B cell (primary cell): ENCODE measurements around the gene RPIA. TPM values are rescaled to one million over a fixed set of nuclear protein-coding genes. Genes with fewer than 3 reads are reported as not detected.

Source experiments
- ATAC-seq: fragments of 200-7000 bp; cut with Tn5 transposase; one replicate; pipeline ENCODE4 v1.10.0; 2021; ENCODE audit warnings: low read depth, mild to moderate bottlenecking, moderate number of reproducible peaks, moderate library complexity
- CTCF ChIA-PET: fragments of 350-600 bp; sonication (Branson Sonifier 250); formaldehyde crosslinking; loops from one replicate; lab custom pipeline; 2021; ENCODE audit warnings: antibody characterized with exemption, inconsistent platforms; lab: Charles Lee
- POLR2A ChIA-PET: fragments of 350-600 bp; sonication (Branson Sonifier 250); formaldehyde crosslinking; loops from one replicate; lab custom pipeline; 2021; ENCODE audit warnings: antibody characterized with exemption; lab: Charles Lee
- DNase-seq: peaks from one replicate; pipeline ENCODE4 v3.0.0; 2013
- H2AFZ ChIP-seq: 2 replicates; pipeline ENCODE4 v1.6.1; 2012; ENCODE audit warnings: mild to moderate bottlenecking, low read depth, low read length; ENCODE audit not compliant: insufficient read depth, poor library complexity, severe bottlenecking
- H3K27ac ChIP-seq, 2 donors: 1 replicate in 1 of 2; 2 replicates in 1 of 2; pipeline ENCODE4 v1.5.1; 2012 to 2013; ENCODE audit warnings: low read length in 2 of 2, mild to moderate bottlenecking in 2 of 2, moderate library complexity in 1 of 2
- H3K27me3 ChIP-seq, 4 experiments: fragments of 200-600 bp in 1 of 4; sonication (generic) in 1 of 4; replicated peaks in 1 of 4; 1 replicate in 2 of 4; 2 replicates in 2 of 4; pipeline versions ENCODE4 v1.6.1 to v1.7.0; 2013 to 2016; ENCODE audit warnings: low read length in 3 of 4, mild to moderate bottlenecking in 2 of 4, mixed read lengths in 1 of 4, moderate library complexity in 1 of 4; ENCODE audit not compliant: insufficient read depth in 4 of 4, control insufficient read depth in 3 of 4; ENCODE audit errors: control extremely low read depth in 1 of 4
- H3K36me3 ChIP-seq, 2 experiments: replicated peaks in 1 of 2; 1 replicate in 1 of 2; 2 replicates in 1 of 2; pipeline versions ENCODE4 v1.6.1 to v1.7.1; 2013; ENCODE audit warnings: low read length in 1 of 2; ENCODE audit not compliant: insufficient read depth in 2 of 2, control insufficient read depth in 1 of 2; ENCODE audit errors: control extremely low read depth in 1 of 2, extremely low read depth in 1 of 2
- H3K4me1 ChIP-seq, 2 donors: fragments of 200-600 bp in 1 of 2; sonication (generic) in 1 of 2; 1 replicate in 1 of 2; 2 replicates in 1 of 2; pipeline versions ENCODE4 v1.5.1 to v1.6.1; 2013 to 2017; ENCODE audit warnings: low read length in 2 of 2; ENCODE audit not compliant: control insufficient read depth in 2 of 2, insufficient read depth in 2 of 2
- H3K4me2 ChIP-seq: replicated peaks from 2 replicates; pipeline ENCODE3; 2012; ENCODE audit warnings: mild to moderate bottlenecking, low read depth, low read length; ENCODE audit not compliant: poor library complexity, severe bottlenecking
- H3K4me3 ChIP-seq, 5 experiments: fragments of 200-600 bp in 1 of 5; sonication (generic) in 1 of 5; 1 replicate in 3 of 5; 2 replicates in 2 of 5; pipeline versions ENCODE4 v1.5.1 to v1.7.0; 2011 to 2016; ENCODE audit warnings: low read length in 4 of 5, mild to moderate bottlenecking in 4 of 5, low read depth in 2 of 5, control low read depth in 1 of 5, moderate library complexity in 1 of 5; ENCODE audit not compliant: insufficient read depth in 1 of 5; ENCODE audit errors: control extremely low read depth in 1 of 5, extremely low read depth in 1 of 5
- H3K79me2 ChIP-seq: fragments of 200-600 bp; sonication (generic); one replicate; pipeline ENCODE4 v1.6.0; 2016; ENCODE audit warnings: low read length; ENCODE audit not compliant: control insufficient read depth, insufficient read depth
- H3K9ac ChIP-seq: fragments of 200-600 bp; sonication (generic); 2 replicates; pipeline ENCODE4 v1.6.1; 2017; ENCODE audit warnings: mild to moderate bottlenecking, low read length, moderate library complexity
- H3K9me3 ChIP-seq, 3 donors: one replicate each; pipeline versions ENCODE4 v1.6.1 to v1.7.1; 2013; ENCODE audit warnings: low read length in 2 of 3; ENCODE audit not compliant: control insufficient read depth in 2 of 3, insufficient read depth in 1 of 3; ENCODE audit errors: control extremely low read depth in 1 of 3
- H4K20me1 ChIP-seq: 2 replicates; pipeline ENCODE4 v1.6.0; 2012; ENCODE audit warnings: mild to moderate bottlenecking, low read length; ENCODE audit not compliant: insufficient read depth, control insufficient read depth, poor library complexity, severe bottlenecking
- H3K27ac Mint-ChIP-seq: one replicate; pipeline ENCODE4 v1.8.0; 2021; ENCODE audit warnings: mixed read lengths
- H3K27me3 Mint-ChIP-seq: one replicate; pipeline ENCODE4 v1.8.0; 2021; ENCODE audit warnings: mixed read lengths
- H3K4me1 Mint-ChIP-seq: one replicate; pipeline ENCODE4 v1.8.0; 2021; ENCODE audit warnings: mixed read lengths
- H3K4me3 Mint-ChIP-seq: one replicate; pipeline ENCODE4 v1.8.0; 2021; ENCODE audit warnings: mixed read lengths
- H3K9me3 Mint-ChIP-seq: one replicate; pipeline ENCODE4 v1.8.0; 2022; ENCODE audit warnings: mixed read lengths; ENCODE audit not compliant: insufficient read depth
- CTCF ChIP-seq: fragments of 200-600 bp; IDR thresholded peaks from one replicate; pipeline ENCODE4 v1.8.0; 2022; ENCODE audit warnings: antibody characterized with exemption, mild to moderate bottlenecking
- EZH2 ChIP-seq: IDR thresholded peaks from 2 replicates; pipeline ENCODE4 v1.6.1; 2012; ENCODE audit warnings: borderline replicate concordance, low read depth, mild to moderate bottlenecking, moderate library complexity, low read length; ENCODE audit not compliant: insufficient read depth, poor library complexity, severe bottlenecking
- WGBS: methylation state at CpG from one replicate; pipeline ENCODE4 v1.1.5; 2013; ENCODE audit warnings: missing lambda C conversion rate; ENCODE audit not compliant: insufficient coverage; 5-methylcytosine and 5-hydroxymethylcytosine counted together
- intact Hi-C: fragments of 100-400 bp; cut with micrococcal nuclease; formaldehyde crosslinking; loops from one replicate; pipeline ENCODE4 v1.10.0; 2022
- polyA minus RNA-seq: library from RNA; depleted of rRNA, polyadenylated mRNA; stranded (reverse); fragments of >200 nt; gene quantifications from 2 replicates; pipeline ENCODE4 v1.2.3, GENCODE V29; 2012
- polyA plus RNA-seq: library from polyadenylated mRNA; depleted of rRNA; stranded (reverse); fragments of >200 nt; gene quantifications from 2 replicates; pipeline ENCODE4 v1.2.3, GENCODE V29; 2012
- total RNA-seq, 2 donors: library from RNA; stranded (reverse); fragments of 120-200 nt in 1 of 2; gene quantifications; 1 replicate in 1 of 2; 2 replicates in 1 of 2; pipeline versions ENCODE4 v1.2.3 to v1.2.4, GENCODE V29; 2013 to 2022

RPIA gene
- 19.7 and 22.8 TPM in 2 replicates for total RNA-seq
- 11.6 TPM for total RNA-seq (2013)
- polyA plus RNA-seq: 9.4 and 14.5 TPM in 2 replicates
- 9.9 and 13.6 TPM in 2 replicates for polyA minus RNA-seq

- under 1% methylated on average over 66 of the region's 71 CpGs for WGBS
- Histone ChIP-seq H3K36me3 (no peaks in the 10 kb centered on the region), H3K9me3 (no peaks in the 10 kb centered on the region), H3K79me2 (peaks cover 64% of the 10 kb centered on the region), H3K27ac (peak within 1 kb of the TSS; percentile 68 to 69), H3K4me3 (peak within 1 kb of the TSS; percentile 85 to 99 (median 95)), H3K9ac (peak within 1 kb of the TSS; percentile 80), H3K27me3 (no peaks in the 10 kb centered on the region), H4K20me1 (peaks cover 26% of the 10 kb centered on the region), H3K4me1 (peaks cover 23 to 27% of the 10 kb centered on the region in 2 donors), H2AFZ (peak within 1 kb of the TSS; percentile 88), H3K4me2 (peak within 1 kb of the TSS; percentile 82)
- POLR2A ChIA-PET: interaction anchor here (0.6 to 1.5 kb wide), 4 partner anchors 22 to 627 kb away, joined by 3 to 5 read pairs (median 3); partner anchors contain the start of gene EIF2AK3
- peak; percentile 91 for ATAC-seq
- no peaks in the 10 kb centered on the region for H3K27me3 Mint-ChIP-seq
- intact Hi-C loops: loop anchor here (1.0 to 5.0 kb wide), 3 partner anchors 64 to 141 kb away; partner anchors contain the start of gene EIF2AK3
- peak within 1 kb of the TSS; percentile 98 for H3K4me3 Mint-ChIP-seq
- TF ChIP-seq CTCF (peak; percentile 66), EZH2 (no peak)
- peaks cover 52% of the 10 kb centered on the region for H3K4me1 Mint-ChIP-seq
- CTCF ChIA-PET: interaction anchor here (0.5 to 3.5 kb wide), 7 partner anchors 9 to 691 kb away, joined by 3 to 25 read pairs (median 3); no protein-coding TSS in a partner anchor
- H3K9me3 Mint-ChIP-seq: no peaks in the 10 kb centered on the region
- peak; percentile 99 for DNase-seq
- H3K27ac Mint-ChIP-seq: peak within 1 kb of the TSS; percentile 90
These were observed at the start of gene RPIA for GRCh38 chr2:88691339-88692183. Gene RPIA, plus strand, starts transcription at chr2:88691673. Its CDS starts 26 bp downstream, at chr2:88691699.
